Endothelial cell of umbilical vein (primary cell): Measurements from ENCODE around the gene MNAT1. TPM values are rescaled to one million over a fixed set of nuclear protein-coding genes. Genes with fewer than 3 reads are reported as not detected.

ENCODE experiments used
- BruUV-seq: library from RNA; stranded (reverse); fragments of 400-500 nt; replicated peaks from 2 replicates; lab custom pipeline; 2021; lab: Mats Ljungman, UMichigan
- CTCF ChIA-PET: fragments of 300-600, 350-600 bp; sonication (Branson Sonifier 250); formaldehyde crosslinking; loops from one replicate; lab custom pipeline; 2021; ENCODE audit warnings: antibody characterized with exemption, inconsistent platforms; lab: Charles Lee
- POLR2A ChIA-PET: fragments of 300-600, 350-600 bp; sonication (Branson Sonifier 250); formaldehyde crosslinking; loops from one replicate; lab custom pipeline; 2021; ENCODE audit warnings: antibody characterized with exemption, inconsistent platforms; lab: Charles Lee
- DNase-seq: peaks from one replicate; pipeline ENCODE4 v3.0.0-alpha.2; 2011; ENCODE audit warnings: low read depth, low spot score
- FAIRE-seq: peaks from 2 replicates; lab custom pipeline; 2011; peaks lifted over from hg19 to GRCh38; lab: Jason Lieb, UNC
- H2AFZ ChIP-seq: 2 replicates; pipeline ENCODE4 v1.6.0; 2012; ENCODE audit warnings: low read depth, low read length, control low read depth, inconsistent platforms
- H3K27ac ChIP-seq: 2 replicates; pipeline ENCODE4 v1.5.1; 2011; ENCODE audit warnings: low read depth, mild to moderate bottlenecking, control low read depth, low read length, moderate library complexity; ENCODE audit not compliant: insufficient read depth
- H3K27me3 ChIP-seq, 2 experiments: 2 replicates each; pipeline versions ENCODE4 v1.6.0 to v1.6.1; 2011; ENCODE audit warnings: low read length in 2 of 2, mixed read lengths in 1 of 2; ENCODE audit not compliant: control insufficient read depth in 2 of 2, insufficient read depth in 2 of 2
- H3K36me3 ChIP-seq, 2 experiments: 2 replicates in 1 of 2; 3 replicates in 1 of 2; pipeline ENCODE4 v1.5.1; 2011; ENCODE audit warnings: low read length in 2 of 2, mild to moderate bottlenecking in 1 of 2, moderate library complexity in 1 of 2; ENCODE audit not compliant: control insufficient read depth in 2 of 2, insufficient read depth in 2 of 2; ENCODE audit errors: extremely low read depth in 1 of 2
- H3K4me1 ChIP-seq: 3 replicates; pipeline ENCODE4 v1.5.1; 2011; ENCODE audit warnings: mild to moderate bottlenecking, low read length; ENCODE audit not compliant: control insufficient read depth, insufficient read depth; ENCODE audit errors: extremely low read depth
- H3K4me2 ChIP-seq: 2 replicates; pipeline ENCODE4 v1.6.1; 2011; ENCODE audit warnings: low read length, control low read depth, mixed read lengths; ENCODE audit not compliant: insufficient read depth
- H3K4me3 ChIP-seq, 3 experiments: fragments of 200-600 bp in 1 of 3; sonication (generic), shearing (Covaris generic) in 1 of 3; replicated peaks in 1 of 3; 2 replicates each; pipeline ENCODE4 v1.5.1; 2011 to 2016; ENCODE audit warnings: control low read depth in 3 of 3, low read length in 3 of 3, mild to moderate bottlenecking in 2 of 3, inconsistent platforms in 1 of 3, low read depth in 1 of 3, moderate library complexity in 1 of 3; ENCODE audit not compliant: insufficient read depth in 1 of 3
- H3K79me2 ChIP-seq: 2 replicates; pipeline ENCODE4 v1.6.0; 2012; ENCODE audit warnings: low read length, inconsistent platforms; ENCODE audit not compliant: control insufficient read depth, insufficient read depth
- H3K9ac ChIP-seq: replicated peaks from 2 replicates; pipeline ENCODE3; 2011; ENCODE audit warnings: low read length, control low read depth; ENCODE audit not compliant: insufficient read depth; ENCODE audit errors: extremely low read depth
- H3K9me1 ChIP-seq: replicated peaks from 3 replicates; pipeline ENCODE4 v1.6.0; 2011; ENCODE audit warnings: mild to moderate bottlenecking, low read length; ENCODE audit not compliant: control insufficient read depth, insufficient read depth; ENCODE audit errors: extremely low read depth
- H3K9me3 ChIP-seq: replicated peaks from 2 replicates; pipeline ENCODE4 v1.5.1; 2012; ENCODE audit warnings: low read length, inconsistent platforms; ENCODE audit not compliant: control insufficient read depth, insufficient read depth
- H4K20me1 ChIP-seq: replicated peaks from 2 replicates; pipeline ENCODE3; 2011; ENCODE audit warnings: mild to moderate bottlenecking, low read length; ENCODE audit not compliant: control insufficient read depth, insufficient read depth; ENCODE audit errors: extremely low read depth
- CTCF ChIP-seq, 2 donors: IDR thresholded peaks; 1 replicate in 1 of 2; 2 replicates in 1 of 2; pipeline ENCODE4 v1.5.1; 2011; ENCODE audit warnings: low read length in 2 of 2, mild to moderate bottlenecking in 2 of 2, moderate library complexity in 2 of 2, control low read depth in 1 of 2, inconsistent platforms in 1 of 2, low read depth in 1 of 2; ENCODE audit not compliant: insufficient read depth in 1 of 2; ENCODE audit errors: extremely low read depth in 1 of 2
- EZH2 ChIP-seq: IDR thresholded peaks from 2 replicates; pipeline ENCODE4 v1.6.1; 2012; ENCODE audit warnings: borderline replicate concordance, low read depth, mild to moderate bottlenecking, moderate library complexity, low read length, inconsistent platforms; ENCODE audit not compliant: severe bottlenecking
- FOS ChIP-seq: IDR thresholded peaks from 2 replicates; pipeline ENCODE4 v1.6.1; 2011; ENCODE audit warnings: mild to moderate bottlenecking, low read length, moderate library complexity, borderline replicate concordance; ENCODE audit not compliant: insufficient read depth
- GATA2 ChIP-seq: IDR thresholded peaks from 2 replicates; pipeline ENCODE4 v1.7.0; 2011; ENCODE audit warnings: low read depth, mild to moderate bottlenecking, moderate library complexity, mixed read lengths, low read length; ENCODE audit not compliant: insufficient read length, insufficient read depth
- JUN ChIP-seq: IDR thresholded peaks from 2 replicates; pipeline ENCODE4 v1.6.1; 2011; ENCODE audit warnings: borderline replicate concordance, low read depth; ENCODE audit not compliant: insufficient read length, insufficient read depth
- MAX ChIP-seq: IDR thresholded peaks from 2 replicates; pipeline ENCODE4 v1.6.1; 2011; ENCODE audit not compliant: insufficient read depth, insufficient read length
- MYC ChIP-seq: IDR thresholded peaks from one replicate; pipeline ENCODE4 v1.6.1; 2011; ENCODE audit warnings: mild to moderate bottlenecking, low read depth, low read length
- POLR2A ChIP-seq: IDR thresholded peaks from 2 replicates; pipeline ENCODE4 v1.6.1; 2012; ENCODE audit warnings: low read depth, mild to moderate bottlenecking, control low read depth, low read length
- POLR2AphosphoS5 ChIP-seq: IDR thresholded peaks from 2 replicates; pipeline ENCODE4 v1.6.1; 2012; ENCODE audit warnings: low read depth, mild to moderate bottlenecking, control low read depth, low read length, moderate library complexity; ENCODE audit not compliant: insufficient read depth
- dilution Hi-C: fragments of 300-500 bp; cut with MboI; formaldehyde crosslinking; loops from one replicate; pipeline ENCODE4 v1.15.0; 2019; ENCODE audit warnings: low sequenced_read_pairs; ENCODE audit not compliant: extremely low pct_ligation_motif_present
- intact Hi-C: fragments of 100-400 bp; cut with micrococcal nuclease; formaldehyde crosslinking; loops from one replicate; pipeline ENCODE4 v1.10.0; 2022
- polyA plus RNA-seq, 4 experiments: library from polyadenylated mRNA; depleted of rRNA in 3 of 4; stranded (reverse) in 3 of 4; unstranded in 1 of 4; fragments of >200 nt; gene quantifications; 2 replicates each; pipeline versions ENCODE4 v1.2.1 to v1.2.3, GENCODE V29; 2011 to 2012; ENCODE audit warnings: missing spikeins in 1 of 4
- total RNA-seq: library from RNA; stranded (reverse); gene quantifications from 2 replicates; pipeline ENCODE4 v1.2.3, GENCODE V29; 2021

The MNAT1 gene
- total and polyA plus RNA-seq, 2 donors (not counting 3 experiments of a cell fraction or from before 2014, with no cell fraction given), result 35.7 to 55.7 TPM

GRCh38 chr14:60945984-60946383 is 211.4 kb downstream of the MNAT1 start:
- peak; percentile 46 for FAIRE-seq
- TF ChIP-seq MYC (no peak), CTCF (IDR thresholded peaks at IDR 0.05; ENCODE audit: extremely low read depth in 1 of 2, insufficient read depth in 1 of 2, low read depth in 1 of 2, low read length in 2 of 2) (no peak), POLR2AphosphoS5 (no peak), FOS (no peak), JUN (no peak), EZH2 (no peak), POLR2A (no peak), MAX (no peak), GATA2 (no peak)
- H3K27me3 ChIP-seq, result no peaks in the 10 kb centered on the region
- no peak overlapping the region for H2AFZ ChIP-seq
- POLR2A ChIA-PET, result no interaction called here
- H3K9me3 ChIP-seq, result no peaks in the 10 kb centered on the region
- H3K4me3 ChIP-seq, result no peak overlapping the region
- no peaks in the 10 kb centered on the region for H3K9me1 ChIP-seq
- no peak overlapping the region for H3K4me2 ChIP-seq
- no TSS peak for BruUV-seq
- intact Hi-C loops, result no loop called here
- peaks cover 6% of the 10 kb centered on the region for H3K4me1 ChIP-seq
- dilution Hi-C loops, result no loop called here
- CTCF ChIA-PET, result no interaction called here
- no peaks in the 10 kb centered on the region for H4K20me1 ChIP-seq
- DNase-seq, result no peak
- no peaks in the 10 kb centered on the region for H3K79me2 ChIP-seq
- no peaks in the 10 kb centered on the region for H3K36me3 ChIP-seq
- H3K27ac ChIP-seq, result no peak overlapping the region
- H3K9ac ChIP-seq, result no peak overlapping the region
